Aorta (tissue), 5 donors: Measurements from ENCODE around the gene BRAT1. TPM values are rescaled to one million over a fixed set of nuclear protein-coding genes. Genes with fewer than 3 reads are reported as not detected.
A peak's percentile ranks its signal among the peaks of the same experiment; 100 is the strongest.

Source experiments
- ATAC-seq: fragments of 200-7000 bp; cut with Tn5 transposase; one replicate; pipeline ENCODE4 v1.9.1; 2022; ENCODE audit warnings: moderate library complexity; ENCODE audit not compliant: low FRiP score
- DNase-seq, 2 donors: peaks; one replicate each; pipeline ENCODE4 v3.0.0-alpha.2; 2020
- H3K27ac ChIP-seq, 2 donors: one replicate each; pipeline ENCODE4 v1.5.1; 2013; ENCODE audit warnings: low read length in 2 of 2, mild to moderate bottlenecking in 2 of 2, moderate library complexity in 2 of 2, control low read depth in 1 of 2, inconsistent platforms in 1 of 2, low read depth in 1 of 2
- H3K27me3 ChIP-seq, 2 donors: one replicate each; pipeline ENCODE4 v1.6.1; 2013; ENCODE audit warnings: control low read depth in 1 of 2, low read length in 1 of 2, mild to moderate bottlenecking in 1 of 2, moderate library complexity in 1 of 2; ENCODE audit not compliant: insufficient read depth in 2 of 2, control insufficient read depth in 1 of 2
- H3K36me3 ChIP-seq, 2 donors: one replicate each; pipeline ENCODE4 v1.6.1; 2013; ENCODE audit warnings: control low read depth in 1 of 2, low read length in 1 of 2, mild to moderate bottlenecking in 1 of 2; ENCODE audit not compliant: insufficient read depth in 2 of 2, control insufficient read depth in 1 of 2
- H3K4me1 ChIP-seq, 2 donors: one replicate each; pipeline ENCODE4 v1.6.1; 2013; ENCODE audit warnings: low read length in 2 of 2, control low read depth in 1 of 2, mild to moderate bottlenecking in 1 of 2, moderate library complexity in 1 of 2; ENCODE audit not compliant: insufficient read depth in 2 of 2, control insufficient read depth in 1 of 2
- H3K4me3 ChIP-seq, 2 donors: one replicate each; pipeline ENCODE4 v1.5.1; 2013; ENCODE audit warnings: low read length in 2 of 2, control low read depth in 1 of 2, mild to moderate bottlenecking in 1 of 2
- H3K9me3 ChIP-seq: one replicate; pipeline ENCODE4 v1.6.1; 2013; ENCODE audit warnings: mild to moderate bottlenecking, low read length; ENCODE audit not compliant: control insufficient read depth
- WGBS, 2 donors: extraction: QIAGEN DNeasy Blood & Tissue Kit; methylation state at CpG; one replicate each; pipeline ENCODE4 v1.1.7; 2013; 5-methylcytosine and 5-hydroxymethylcytosine counted together
- intact Hi-C, 2 donors: fragments of 100-400 bp; cut with DNase I; formaldehyde crosslinking; loops; one replicate each; pipeline versions ENCODE4 v1.14.2 to v1.15.0; 2022
- polyA plus RNA-seq, 2 donors: library from polyadenylated mRNA; stranded (reverse); fragments of 200-250 nt; gene quantifications; one replicate each; pipeline ENCODE4 v1.2.3, GENCODE V29; 2013
- total RNA-seq, 2 donors: library from RNA; stranded (reverse); fragmentation: NEBNext Ultra II Directional; extraction: Animal tissue kit (Norgen Biotek cat#: 25700); gene quantifications; one replicate each; pipeline ENCODE4 v1.2.1, GENCODE V29; 2021
- donor health status: healthy with polysubstance abuse.
- donor health status: Bipolar disorder and iron deficiency.
- donor health status: DM: no; HTN: no; CAD: no.
- donor health status: DM: no; HTN: no; CAD: no.
- donor health status: DM: yes; HTN: yes; CAD: no.

BRAT1 gene
- total and polyA plus RNA-seq, 4 donors: 11.8 to 63.9 (median 19.6) TPM

DNA sequence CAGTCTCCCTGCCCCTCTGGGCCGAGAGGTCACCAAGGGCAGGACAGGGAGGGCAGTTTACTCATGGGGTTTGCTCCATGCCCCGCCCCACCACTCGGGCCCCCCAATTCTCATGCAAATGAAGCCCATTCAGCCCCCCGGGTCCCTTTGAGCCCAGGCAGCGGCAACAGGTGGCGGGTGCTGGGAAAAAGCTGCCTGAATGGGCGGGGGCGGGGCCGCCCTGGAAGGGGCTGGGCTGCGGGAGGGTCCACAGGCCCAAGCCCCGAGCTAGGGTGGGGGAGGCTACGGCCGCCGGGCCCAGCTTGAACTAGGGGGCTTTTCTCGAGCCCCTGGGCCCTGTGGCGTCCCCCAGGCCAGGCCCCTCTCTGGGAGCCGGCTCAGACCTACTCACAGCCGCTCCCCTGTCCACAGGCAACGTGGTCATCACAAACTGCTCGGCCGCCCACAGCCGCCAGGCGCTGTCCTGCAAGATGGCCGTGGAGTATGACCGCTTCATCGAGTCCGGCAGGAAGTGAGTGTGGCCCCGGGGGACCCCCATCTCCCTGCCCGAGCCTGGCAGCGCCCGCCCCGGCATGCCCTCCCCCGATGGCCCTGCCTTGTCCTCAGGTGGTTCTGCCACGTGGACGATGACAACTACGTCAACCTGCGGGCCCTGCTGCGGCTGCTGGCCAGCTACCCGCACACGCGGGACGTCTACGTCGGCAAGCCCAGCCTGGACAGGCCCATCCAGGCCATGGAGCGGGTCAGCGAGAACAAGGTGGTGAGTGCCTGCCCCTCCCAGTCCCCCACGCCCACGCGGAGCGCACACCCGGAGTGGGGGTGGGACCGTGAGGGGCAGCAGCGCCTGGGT, 30.3 kb downstream of the BRAT1 start:
- Histone ChIP-seq H3K9me3 (no peaks in the 10 kb centered on the region), H3K27ac (no peak overlapping the region), H3K27me3 (no peaks in the 10 kb centered on the region), H3K4me1 (no peaks in the 10 kb centered on the region), H3K36me3 (no peaks in the 10 kb centered on the region), H3K4me3 (no peak overlapping the region)
- DNase-seq (no peak), ATAC-seq (no peak)
- 86% methylated on average over 48 to 53 of the region's 53 CpGs for WGBS, 2 donors
- intact Hi-C loops: no loop called here

DNA sequence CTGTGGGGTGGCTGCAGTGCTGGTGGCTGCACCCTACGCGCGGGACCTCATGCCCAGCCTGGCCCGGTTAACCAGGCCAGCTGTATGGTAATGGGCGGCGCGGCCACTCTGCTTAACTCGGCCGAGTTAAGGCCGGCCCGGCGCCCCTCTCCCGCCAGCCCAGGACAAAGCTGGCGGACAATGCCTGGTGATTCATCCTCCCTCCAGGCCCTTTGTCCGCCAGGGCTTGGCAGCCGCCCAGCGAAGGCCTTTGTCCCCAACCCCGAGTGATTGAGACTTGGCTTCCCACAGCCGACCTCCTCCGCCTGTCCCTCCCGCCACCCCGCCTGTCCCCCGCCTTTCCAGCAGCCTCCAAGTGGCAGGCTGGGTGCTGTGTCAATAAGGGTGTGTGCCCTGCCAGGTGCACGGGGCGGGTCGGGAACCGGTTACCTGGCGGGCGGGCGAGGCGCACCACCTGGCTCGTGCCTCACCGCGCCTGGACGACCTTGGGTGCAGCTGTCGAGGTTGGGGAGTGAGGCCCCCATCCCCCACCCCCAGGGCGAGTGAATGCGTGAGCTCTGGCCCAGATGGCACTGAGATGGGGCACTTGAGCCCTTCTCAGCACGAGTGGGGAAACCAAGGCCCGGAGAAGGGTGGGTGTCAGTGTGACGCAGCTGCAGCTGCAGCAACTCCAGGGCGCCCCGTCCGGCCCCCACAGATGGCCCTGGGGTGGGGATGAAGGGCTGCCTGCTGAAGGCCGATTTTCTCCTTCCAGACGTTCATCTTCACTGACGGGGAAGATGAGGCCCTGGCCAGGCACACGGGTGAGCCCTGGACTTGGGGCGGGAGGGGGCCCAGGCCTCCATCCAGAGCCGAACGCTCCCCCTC, 31.1 kb downstream of the BRAT1 start:
- peak; percentile 6 for ATAC-seq
- H3K27me3 ChIP-seq: peaks cover 0 to 1% of the 10 kb centered on the region in 2 donors
- intact Hi-C loops: no loop called here
- H3K4me3 ChIP-seq: no peak overlapping the region
- 57 to 67% methylated on average over 47 to 51 of the region's 51 CpGs for WGBS, 2 donors
- DNase-seq: peak; percentile 81 to 90
- H3K4me1 ChIP-seq: no peaks in the 10 kb centered on the region
- no peak overlapping the region for H3K27ac ChIP-seq
- no peaks in the 10 kb centered on the region for H3K36me3 ChIP-seq
- no peaks in the 10 kb centered on the region for H3K9me3 ChIP-seq

GRCh38 chr7:2523461-2523936, 31.8 kb downstream of the BRAT1 start:
- DNase-seq: no peak
- 31 to 42% methylated on average over 22 of the region's 22 CpGs for WGBS, 2 donors
- ATAC-seq: no peak
- Histone ChIP-seq H3K4me1 (no peaks in the 10 kb centered on the region), H3K4me3 (no peak overlapping the region), H3K9me3 (no peaks in the 10 kb centered on the region), H3K27ac (no peak overlapping the region), H3K27me3 (peaks cover 0 to 1% of the 10 kb centered on the region in 2 donors), H3K36me3 (no peaks in the 10 kb centered on the region)
- intact Hi-C loops: no loop called here

GRCh38 chr7:2522780-2523433, 32.4 kb downstream of the BRAT1 start:
- H3K27ac ChIP-seq: no peak overlapping the region
- DNase-seq (no peak), ATAC-seq (no peak)
- intact Hi-C loops: no loop called here
- H3K36me3 ChIP-seq: no peaks in the 10 kb centered on the region
- no peaks in the 10 kb centered on the region for H3K9me3 ChIP-seq
- WGBS, 2 donors: 50 to 51% methylated on average over 19 of the region's 19 CpGs
- H3K27me3 ChIP-seq: peaks cover 0 to 1% of the 10 kb centered on the region in 2 donors
- no peak overlapping the region for H3K4me3 ChIP-seq
- H3K4me1 ChIP-seq: no peaks in the 10 kb centered on the region

GRCh38 chr7:2521952-2522591, 33.3 kb downstream of the BRAT1 start:
- Histone ChIP-seq H3K4me1 (no peaks in the 10 kb centered on the region), H3K9me3 (no peaks in the 10 kb centered on the region), H3K27me3 (peaks cover 0 to 1% of the 10 kb centered on the region in 2 donors), H3K4me3 (no peak overlapping the region), H3K36me3 (no peaks in the 10 kb centered on the region), H3K27ac (no peak overlapping the region)
- DNase-seq (no peak), ATAC-seq (no peak)
- intact Hi-C loops: no loop called here
- 40 to 43% methylated on average over 17 of the region's 17 CpGs for WGBS, 2 donors

- no peaks in the 10 kb centered on the region for H3K9me3 ChIP-seq
- peaks cover 0 to 1% of the 10 kb centered on the region in 2 donors for H3K27me3 ChIP-seq
- WGBS, 2 donors: 22 to 28% methylated on average over 20 to 21 of the region's 21 CpGs
- H3K4me1 ChIP-seq: no peaks in the 10 kb centered on the region
- DNase-seq (no peak), ATAC-seq (no peak)
- no peak overlapping the region for H3K27ac ChIP-seq
- H3K4me3 ChIP-seq: no peak overlapping the region
- intact Hi-C loops: no loop called here
- no peaks in the 10 kb centered on the region for H3K36me3 ChIP-seq
Measured at GRCh38 chr7:2521341-2521745, 34.0 kb downstream of the BRAT1 start.

- ATAC-seq (no peak), DNase-seq (no peak)
- H3K4me1 ChIP-seq: no peaks in the 10 kb centered on the region
- 29 to 33% methylated on average over 12 of the region's 12 CpGs for WGBS, 2 donors
- peaks cover 0 to 1% of the 10 kb centered on the region in 2 donors for H3K27me3 ChIP-seq
- intact Hi-C loops: no loop called here
- H3K4me3 ChIP-seq: no peak overlapping the region
- H3K9me3 ChIP-seq: no peaks in the 10 kb centered on the region
- H3K27ac ChIP-seq: no peak overlapping the region
- no peaks in the 10 kb centered on the region for H3K36me3 ChIP-seq
Measured at GRCh38 chr7:2520761-2521290, 34.5 kb downstream of the BRAT1 start.
